SK-N-SH treated with all-trans-retinoic acid at 6 μM for 48 hours (cell line): ENCODE results near the gene CTTNBP2.

Experiments used
- ATAC-seq: fragments of 200-7000 bp; cut with Tn5 transposase; 3 replicates; pipeline ENCODE4 v1.9.1; 2020; ENCODE audit warnings: mild to moderate bottlenecking, moderate library complexity
- ARNTL ChIP-seq: fragments of 450-650 bp; formaldehyde crosslinking; IDR thresholded peaks from 2 replicates; pipeline ENCODE4 v1.5.0; 2020; ENCODE audit warnings: low read depth, mild to moderate bottlenecking, moderate library complexity, borderline replicate concordance
- CSRNP3 ChIP-seq: fragments of 250-450 bp; sonication (Bioruptor Pico); IDR thresholded peaks from 2 replicates; pipeline ENCODE4 v1.5.1; 2021; ENCODE audit warnings: mild to moderate bottlenecking, moderate library complexity
- ISL1 ChIP-seq: fragments of 250-450 bp; sonication (Bioruptor Pico); IDR thresholded peaks from 2 replicates; pipeline ENCODE4 v2.1.2; 2022; ENCODE audit warnings: mild to moderate bottlenecking, moderate library complexity
- PATZ1 ChIP-seq: fragments of 250-450 bp; sonication (Bioruptor Pico); IDR thresholded peaks from 2 replicates; pipeline ENCODE4 v1.8.0; 2020; ENCODE audit warnings: mild to moderate bottlenecking, moderate library complexity, borderline replicate concordance
- RARB ChIP-seq: fragments of 250-450 bp; sonication (Bioruptor Pico); IDR thresholded peaks from 2 replicates; pipeline ENCODE4 v1.8.0; 2021; ENCODE audit warnings: mild to moderate bottlenecking, moderate library complexity
- SNAI2 ChIP-seq: fragments of 250-450 bp; sonication (Bioruptor Pico); IDR thresholded peaks from 2 replicates; pipeline ENCODE4 v1.5.0; 2020; ENCODE audit warnings: mild to moderate bottlenecking, moderate library complexity
- TOX ChIP-seq: fragments of 250-450 bp; sonication (Bioruptor Pico); IDR thresholded peaks from 2 replicates; pipeline ENCODE4 v1.8.0; 2021; ENCODE audit warnings: mild to moderate bottlenecking, moderate library complexity, borderline replicate concordance
- ZC3H10 ChIP-seq: fragments of 250-450 bp; sonication (Bioruptor Pico); IDR thresholded peaks from 2 replicates; pipeline ENCODE4 v1.5.1; 2021; ENCODE audit warnings: mild to moderate bottlenecking, moderate library complexity
- ZFP3 ChIP-seq: fragments of 250-450 bp; sonication (Bioruptor Pico); IDR thresholded peaks from 2 replicates; pipeline ENCODE4 v1.5.0; 2020; ENCODE audit warnings: mild to moderate bottlenecking, moderate library complexity
- ZFP30 ChIP-seq: fragments of 450-650 bp; formaldehyde crosslinking; IDR thresholded peaks from 2 replicates; pipeline ENCODE4 v1.5.0; 2022; ENCODE audit warnings: mild to moderate bottlenecking, moderate library complexity
- ZNF565 ChIP-seq: fragments of 450-650 bp; formaldehyde crosslinking; conservative IDR thresholded peaks from 2 replicates; pipeline ENCODE4 v1.5.0; 2020; ENCODE audit warnings: low read depth, mild to moderate bottlenecking, moderate library complexity
- ZNF70 ChIP-seq: fragments of 450-650 bp; formaldehyde crosslinking; IDR thresholded peaks from 2 replicates; pipeline ENCODE4 v1.5.0; 2020; ENCODE audit warnings: mild to moderate bottlenecking, moderate library complexity
- TF ChIP-seq, protein P1 (sequence below): fragments of 250-450 bp; sonication (Bioruptor Pico); IDR thresholded peaks from 2 replicates; pipeline ENCODE4 v1.5.0; 2020; ENCODE audit warnings: mild to moderate bottlenecking, moderate library complexity
- TF ChIP-seq, protein P2 (sequence below): fragments of 250-450 bp; sonication (Bioruptor Pico); IDR thresholded peaks from 2 replicates; pipeline ENCODE4 v1.8.0; 2021; ENCODE audit warnings: low read depth, mild to moderate bottlenecking, moderate library complexity, borderline replicate concordance

The CTTNBP2 gene

GRCh38 chr7:117665368-117665767 lies 207.9 kb downstream of the CTTNBP2 start:
- no peak for ATAC-seq
- no peak for TF ChIP-seq ARNTL
- no peak for TF ChIP-seq CSRNP3 (CRISPR knock-in tag)
- no peak for TF ChIP-seq ZFP30 (CRISPR knock-in tag)
- no peak for TF ChIP-seq ZC3H10
- TF ChIP-seq, protein P1, sequence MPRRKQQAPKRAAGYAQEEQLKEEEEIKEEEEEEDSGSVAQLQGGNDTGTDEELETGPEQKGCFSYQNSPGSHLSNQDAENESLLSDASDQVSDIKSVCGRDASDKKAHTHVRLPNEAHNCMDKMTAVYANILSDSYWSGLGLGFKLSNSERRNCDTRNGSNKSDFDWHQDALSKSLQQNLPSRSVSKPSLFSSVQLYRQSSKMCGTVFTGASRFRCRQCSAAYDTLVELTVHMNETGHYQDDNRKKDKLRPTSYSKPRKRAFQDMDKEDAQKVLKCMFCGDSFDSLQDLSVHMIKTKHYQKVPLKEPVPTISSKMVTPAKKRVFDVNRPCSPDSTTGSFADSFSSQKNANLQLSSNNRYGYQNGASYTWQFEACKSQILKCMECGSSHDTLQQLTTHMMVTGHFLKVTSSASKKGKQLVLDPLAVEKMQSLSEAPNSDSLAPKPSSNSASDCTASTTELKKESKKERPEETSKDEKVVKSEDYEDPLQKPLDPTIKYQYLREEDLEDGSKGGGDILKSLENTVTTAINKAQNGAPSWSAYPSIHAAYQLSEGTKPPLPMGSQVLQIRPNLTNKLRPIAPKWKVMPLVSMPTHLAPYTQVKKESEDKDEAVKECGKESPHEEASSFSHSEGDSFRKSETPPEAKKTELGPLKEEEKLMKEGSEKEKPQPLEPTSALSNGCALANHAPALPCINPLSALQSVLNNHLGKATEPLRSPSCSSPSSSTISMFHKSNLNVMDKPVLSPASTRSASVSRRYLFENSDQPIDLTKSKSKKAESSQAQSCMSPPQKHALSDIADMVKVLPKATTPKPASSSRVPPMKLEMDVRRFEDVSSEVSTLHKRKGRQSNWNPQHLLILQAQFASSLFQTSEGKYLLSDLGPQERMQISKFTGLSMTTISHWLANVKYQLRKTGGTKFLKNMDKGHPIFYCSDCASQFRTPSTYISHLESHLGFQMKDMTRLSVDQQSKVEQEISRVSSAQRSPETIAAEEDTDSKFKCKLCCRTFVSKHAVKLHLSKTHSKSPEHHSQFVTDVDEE: no peak
- TF ChIP-seq, protein P2, sequence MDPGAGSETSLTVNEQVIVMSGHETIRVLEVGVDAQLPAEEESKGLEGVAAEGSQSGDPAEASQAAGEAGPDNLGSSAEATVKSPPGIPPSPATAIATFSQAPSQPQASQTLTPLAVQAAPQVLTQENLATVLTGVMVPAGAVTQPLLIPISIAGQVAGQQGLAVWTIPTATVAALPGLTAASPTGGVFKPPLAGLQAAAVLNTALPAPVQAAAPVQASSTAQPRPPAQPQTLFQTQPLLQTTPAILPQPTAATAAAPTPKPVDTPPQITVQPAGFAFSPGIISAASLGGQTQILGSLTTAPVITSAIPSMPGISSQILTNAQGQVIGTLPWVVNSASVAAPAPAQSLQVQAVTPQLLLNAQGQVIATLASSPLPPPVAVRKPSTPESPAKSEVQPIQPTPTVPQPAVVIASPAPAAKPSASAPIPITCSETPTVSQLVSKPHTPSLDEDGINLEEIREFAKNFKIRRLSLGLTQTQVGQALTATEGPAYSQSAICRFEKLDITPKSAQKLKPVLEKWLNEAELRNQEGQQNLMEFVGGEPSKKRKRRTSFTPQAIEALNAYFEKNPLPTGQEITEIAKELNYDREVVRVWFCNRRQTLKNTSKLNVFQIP (CRISPR knock-in tag): no peak
- no peak for TF ChIP-seq ZNF565 (CRISPR knock-in tag)

GRCh38 chr7:117664047-117664446 lies 209.2 kb downstream of the CTTNBP2 start:
- no peak for TF ChIP-seq RARB
- TF ChIP-seq ARNTL: no peak
- TF ChIP-seq SNAI2 (CRISPR knock-in tag): no peak
- TF ChIP-seq ZNF70 (CRISPR knock-in tag): no peak
- TF ChIP-seq TOX: no peak
- TF ChIP-seq ISL1: no peak
- TF ChIP-seq PATZ1 (CRISPR knock-in tag): no peak
- no peak for ATAC-seq

GRCh38 chr7:117661328-117661727 lies 211.9 kb downstream of the CTTNBP2 start:
- no peak for TF ChIP-seq ISL1
- no peak for TF ChIP-seq ZFP3 (CRISPR knock-in tag)
- no peak for TF ChIP-seq ZNF70 (CRISPR knock-in tag)
- no peak for ATAC-seq
